ENCODE data around the gene SPTSSA.
"Not testable (repeated sequence)": the region's sequence is repeated elsewhere in the genome, so short reads cannot be mapped to it uniquely, and the experiment has no call there.

SPTSSA gene

DNA sequence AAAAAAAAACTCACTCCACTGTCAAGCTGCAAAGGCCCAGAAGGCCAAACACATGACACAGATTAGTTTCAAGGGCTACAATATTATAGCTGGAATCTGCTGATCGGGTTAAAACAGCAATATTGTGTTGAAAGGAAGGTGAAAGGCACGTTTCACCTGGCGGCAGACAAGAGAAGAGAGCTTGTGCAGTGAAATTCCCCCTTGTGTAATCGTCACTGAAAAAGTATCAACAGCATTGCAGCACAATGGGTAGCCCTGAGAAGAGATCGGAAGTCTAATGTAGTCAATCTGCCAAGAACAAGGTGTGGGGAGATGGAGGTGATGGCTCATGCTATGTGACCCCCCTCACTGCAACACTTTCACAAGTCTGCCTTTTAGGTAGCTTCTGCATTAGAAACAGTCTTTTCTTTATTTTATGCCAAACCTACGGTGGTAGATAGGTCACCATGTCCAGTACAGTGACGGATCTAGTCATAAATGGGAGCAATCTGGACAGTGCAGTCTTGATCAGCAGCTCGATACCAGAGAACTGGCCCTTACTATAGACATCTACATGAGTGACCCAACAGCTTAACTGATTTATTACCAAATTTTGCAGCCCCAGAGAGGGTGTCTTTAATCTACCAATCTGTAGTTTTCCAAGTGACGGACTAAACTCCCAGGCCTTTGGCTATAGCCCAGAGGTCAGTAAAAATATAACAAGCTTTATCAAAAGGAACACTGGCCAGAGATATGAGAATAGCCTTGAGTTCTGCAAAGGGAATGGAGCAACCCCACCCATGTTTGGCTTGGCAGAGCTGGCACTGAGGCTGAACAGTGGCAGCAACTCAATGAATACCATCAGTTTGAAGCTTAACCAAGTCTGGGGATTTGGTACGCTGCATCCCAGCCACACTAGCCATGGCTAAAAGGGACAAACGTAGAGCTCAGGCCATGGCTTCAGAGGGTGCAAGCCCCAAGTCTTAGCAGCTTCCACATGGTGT is 35.4 kb downstream of the SPTSSA start:
- DNase-seq, result no peak

DNA sequence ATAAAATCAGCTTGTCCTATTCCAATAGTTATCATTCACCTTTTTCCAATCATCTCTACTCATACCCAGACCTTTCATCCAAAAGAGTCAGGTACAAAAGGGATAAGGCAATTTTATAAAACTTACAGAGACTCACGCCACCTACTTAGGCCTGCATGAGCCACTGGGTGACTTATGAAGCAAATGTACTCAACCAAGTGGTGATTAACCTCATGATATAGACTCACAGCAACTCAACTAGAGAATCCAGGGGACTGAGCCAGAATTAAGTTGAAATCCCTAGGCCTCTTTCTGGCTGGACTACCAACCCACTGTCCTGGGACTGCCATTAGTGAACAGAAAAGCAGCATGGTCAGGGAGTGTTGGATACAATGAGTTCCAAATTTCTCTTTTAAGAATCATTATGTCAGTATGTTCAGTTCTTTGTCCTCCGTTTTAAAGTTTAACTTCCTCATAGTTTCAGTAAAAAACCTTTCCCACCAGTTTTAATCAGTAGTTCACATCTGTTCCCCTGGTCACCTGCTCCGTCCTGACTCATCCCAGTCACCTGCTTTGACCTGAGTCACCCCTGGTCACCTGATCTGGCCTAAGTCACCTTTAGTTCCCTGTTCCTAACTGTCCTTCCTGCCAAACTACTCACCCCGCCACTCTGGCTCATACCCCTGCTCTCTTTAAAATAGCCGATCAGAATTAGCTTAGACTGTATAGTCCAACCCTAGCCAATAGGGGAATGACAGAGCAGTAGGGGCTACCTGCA is 36.8 kb downstream of the SPTSSA start:
- no peak for DNase-seq

DNA sequence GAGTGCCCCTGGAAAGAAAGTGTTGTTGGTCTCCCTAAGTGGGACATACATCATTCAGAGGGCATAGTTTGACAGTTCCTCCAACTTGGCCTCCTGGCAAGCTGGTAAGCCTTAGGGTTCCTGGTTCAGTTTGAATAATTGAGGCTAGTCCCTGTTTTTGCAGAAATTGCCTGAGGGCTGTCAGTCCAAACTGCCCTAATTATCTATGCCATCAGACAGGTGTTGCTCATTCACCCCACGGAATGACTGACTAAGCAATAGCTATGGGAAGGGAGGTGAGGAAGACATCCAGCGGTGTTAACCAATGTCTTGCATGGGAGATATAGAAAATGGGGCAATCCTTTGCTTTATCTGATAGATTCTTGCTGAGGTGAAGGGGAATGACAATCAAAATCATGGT is 37.6 kb downstream of the SPTSSA start:
- DNase-seq, result no peak

DNA sequence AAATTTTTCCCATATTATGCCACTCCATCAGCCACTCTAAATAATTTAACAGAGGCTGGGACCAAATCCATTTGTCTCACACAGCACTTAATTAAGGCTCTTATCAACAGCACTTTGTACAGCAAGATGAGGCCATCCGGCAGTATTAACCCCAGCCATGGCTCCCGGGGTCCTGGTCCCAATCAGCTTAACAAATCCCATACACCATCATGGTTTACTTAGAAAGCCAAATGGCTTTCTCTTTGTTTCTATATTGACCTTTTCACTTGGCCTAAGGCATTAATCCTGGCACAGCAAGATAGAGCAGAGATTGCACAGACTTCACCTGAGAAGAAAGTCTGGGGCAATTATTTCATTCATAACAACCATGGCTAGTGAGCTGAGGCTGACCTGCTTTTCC is 38.6 kb downstream of the SPTSSA start:
- no peak for DNase-seq

DNA sequence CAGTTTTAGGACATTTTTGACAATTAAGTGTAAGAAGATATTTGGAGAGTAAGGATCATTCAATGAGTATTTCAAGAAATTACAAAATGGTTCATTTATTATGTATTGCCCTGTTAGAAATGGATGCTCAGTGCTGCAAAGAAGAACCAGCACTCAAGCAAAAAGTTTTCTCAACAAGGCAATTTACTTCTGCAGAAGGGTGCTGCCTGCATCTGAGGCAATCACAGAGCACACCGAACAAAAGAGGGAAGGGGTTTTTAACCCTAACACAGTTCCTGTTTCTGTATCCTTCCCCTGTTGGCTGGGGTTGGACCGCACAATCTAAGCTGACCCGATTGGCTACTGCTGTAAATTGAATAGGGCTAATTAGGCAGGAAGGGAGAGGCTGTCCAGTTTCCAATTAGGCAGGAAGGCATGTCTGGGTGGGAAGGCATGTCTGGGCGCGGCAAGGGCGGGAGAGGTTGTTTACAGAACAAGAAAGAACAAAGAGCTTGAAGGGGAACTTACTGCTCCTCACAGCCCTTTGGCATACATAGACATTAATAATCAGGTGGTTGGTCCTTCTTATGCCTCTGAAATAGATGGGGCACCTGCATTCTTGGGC is 41.4 kb downstream of the SPTSSA start:
- no peak for DNase-seq

DNA sequence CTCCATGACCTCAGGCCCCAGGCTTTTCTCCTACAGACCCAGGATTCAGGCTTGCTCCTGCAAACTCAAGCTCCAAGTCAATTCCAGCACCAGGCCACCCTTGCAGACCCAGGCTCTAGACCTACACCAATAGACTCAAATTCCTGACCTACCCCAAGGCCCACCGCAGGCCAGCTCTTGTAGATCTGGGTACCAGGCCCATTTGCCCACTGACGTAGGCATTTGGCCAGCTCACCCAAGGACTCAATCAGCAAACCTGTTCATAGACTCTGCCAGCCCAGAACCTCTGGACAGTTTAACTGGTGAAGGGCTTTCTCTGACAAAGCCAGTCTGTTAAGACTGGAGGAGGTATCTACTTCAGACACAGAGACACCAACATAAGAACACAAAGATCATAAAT is 52.3 kb downstream of the SPTSSA start:
- no peak for DNase-seq

DNA sequence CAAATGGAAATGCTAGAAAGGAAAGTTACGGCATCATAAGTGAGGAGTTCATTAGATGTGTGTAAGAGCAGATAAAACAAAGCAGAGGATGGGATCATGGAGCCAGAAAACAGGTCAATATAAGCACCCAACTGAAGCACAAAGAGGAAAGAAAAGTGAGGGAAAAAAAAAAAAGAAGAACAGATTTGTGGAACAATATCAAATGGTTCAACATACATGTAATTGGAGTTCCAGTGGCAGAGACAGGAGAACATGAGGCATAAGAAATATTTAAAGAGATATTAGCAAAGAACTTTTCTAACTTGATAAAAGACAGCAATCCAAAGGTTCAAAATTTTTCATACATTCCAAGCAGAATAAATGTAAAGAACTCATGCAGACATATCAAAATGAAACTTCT is 54.1 kb downstream of the SPTSSA start:
- no peak for DNase-seq

DNA sequence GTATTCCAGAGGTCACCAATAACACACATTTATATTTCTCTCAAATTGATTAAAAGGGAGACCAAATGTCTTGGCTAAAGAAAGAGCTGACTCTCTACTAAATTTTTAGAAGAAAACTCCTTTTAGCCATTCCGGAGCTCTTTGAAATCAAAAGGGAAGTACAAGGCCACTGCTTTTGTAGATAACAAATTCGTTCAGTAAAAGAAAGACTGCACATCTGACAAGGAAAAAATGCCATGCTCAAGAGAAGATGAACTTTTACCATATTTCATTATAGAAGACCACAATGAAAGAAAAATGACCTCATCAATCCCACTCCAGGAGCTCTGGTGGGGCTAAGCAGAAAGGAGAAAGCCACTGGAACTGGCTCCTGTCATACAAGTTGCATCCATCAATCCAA is 57.6 kb downstream of the SPTSSA start:
- no peak for DNase-seq

DNA sequence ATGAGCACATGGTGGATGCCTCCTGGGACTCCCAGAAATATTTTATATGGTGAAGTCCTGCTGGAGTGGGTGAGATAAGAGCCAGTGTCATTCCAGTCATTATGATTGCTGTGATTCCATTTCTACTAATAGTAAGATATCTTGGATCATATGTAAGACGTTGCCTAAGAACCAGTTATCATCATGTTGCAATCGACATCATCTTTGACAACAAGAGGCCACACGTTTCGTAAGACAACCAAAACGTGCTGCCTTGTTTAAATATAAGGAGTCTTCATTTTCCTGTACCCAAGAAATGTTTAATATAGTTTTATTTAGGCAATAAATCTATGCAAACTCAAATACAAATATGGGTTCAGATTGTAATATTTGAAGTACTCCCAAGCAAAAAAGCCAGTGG is 58.4 kb downstream of the SPTSSA start:
- no peak for DNase-seq

DNA sequence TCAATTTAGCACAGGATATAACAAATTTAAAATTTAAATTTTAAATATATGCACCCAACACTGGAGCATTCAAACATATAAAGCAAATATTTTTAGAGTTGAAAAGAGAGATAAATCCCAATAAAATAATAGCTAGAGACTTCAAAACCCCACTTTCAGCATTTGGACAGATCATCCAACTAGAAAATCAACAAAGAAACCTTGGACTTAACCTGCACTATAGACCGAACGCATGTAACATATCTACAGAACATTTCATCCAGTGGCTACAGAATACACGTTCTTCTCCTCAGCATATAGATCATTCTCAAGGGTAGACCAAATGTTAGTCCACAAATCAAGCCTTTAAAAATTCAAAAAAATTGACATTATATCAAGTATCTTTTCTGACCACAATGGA is 64.0 kb downstream of the SPTSSA start:
- DNase-seq, result no peak

DNA sequence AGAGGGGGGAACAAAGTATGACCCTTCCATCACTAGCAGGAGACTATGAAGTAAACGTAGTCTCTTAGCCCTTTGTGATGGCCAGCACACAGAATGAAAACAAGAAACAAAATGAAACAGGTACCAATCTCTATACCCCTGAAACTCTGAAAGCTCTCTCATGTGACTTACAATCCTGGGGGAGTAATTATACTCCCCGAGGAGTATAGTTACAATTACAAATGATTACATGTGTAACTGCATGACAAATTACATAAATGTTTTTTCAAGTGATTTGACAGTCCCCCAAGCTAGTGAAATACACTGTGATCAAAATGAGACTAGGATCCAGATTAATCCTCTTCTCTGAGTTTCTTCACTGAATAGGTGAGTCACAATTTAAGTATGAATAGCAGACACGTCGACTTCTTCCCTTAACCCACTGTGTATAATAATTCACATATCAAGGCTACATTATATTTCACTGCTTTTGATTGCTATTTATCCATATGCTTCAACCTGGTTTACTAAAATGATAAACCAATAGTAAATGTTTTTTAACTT is 74.0 kb downstream of the SPTSSA start:
- DNase-seq, result peak; percentile 27

DNA sequence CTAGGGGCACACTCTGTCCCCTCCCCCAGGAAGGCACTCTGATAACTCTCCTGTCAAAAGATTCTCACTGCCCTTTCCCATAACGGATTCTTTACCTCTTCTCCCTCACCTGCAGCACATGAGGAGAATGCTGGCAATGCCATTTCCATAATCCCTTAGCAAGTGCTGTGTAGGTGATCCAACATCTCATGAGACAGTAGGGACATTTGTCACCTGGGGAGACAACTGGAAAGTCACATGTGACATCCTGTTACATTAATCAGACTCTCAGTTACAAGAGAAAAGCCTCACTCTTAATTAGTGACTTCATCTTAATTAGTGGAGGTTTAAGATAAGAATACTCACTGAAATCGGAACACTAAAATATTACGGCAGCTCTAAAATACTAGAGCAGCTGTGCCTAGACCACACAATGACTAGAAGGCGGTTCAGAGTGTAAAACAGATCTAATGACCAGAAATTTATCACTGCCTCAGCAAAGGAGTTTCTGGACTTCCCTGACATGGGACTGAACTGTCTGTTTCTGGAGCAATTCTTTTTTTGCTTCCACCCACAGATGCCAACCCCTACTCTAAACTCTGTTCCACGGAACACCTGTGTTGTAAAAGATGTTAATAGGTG is 75.1 kb downstream of the SPTSSA start:
- no peak for DNase-seq

DNA sequence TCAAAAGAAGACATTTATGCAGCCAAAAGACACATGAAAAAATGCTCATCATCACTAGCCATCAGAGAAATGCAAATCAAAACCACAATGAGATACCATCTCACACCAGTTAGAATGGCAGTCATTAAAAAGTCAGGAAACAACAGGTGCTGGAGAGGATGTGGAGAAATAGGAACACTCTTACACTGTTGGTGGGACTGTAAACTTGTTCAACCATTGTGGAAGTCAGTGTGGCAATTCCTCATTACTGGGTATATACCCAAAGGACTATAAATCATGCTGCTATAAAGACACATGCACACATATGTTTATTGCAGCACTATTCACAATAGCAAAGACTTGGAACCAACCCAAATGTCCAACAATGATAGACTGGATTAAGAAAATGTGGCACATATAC is 76.2 kb downstream of the SPTSSA start:
- not testable (repeated sequence) for DNase-seq

DNA sequence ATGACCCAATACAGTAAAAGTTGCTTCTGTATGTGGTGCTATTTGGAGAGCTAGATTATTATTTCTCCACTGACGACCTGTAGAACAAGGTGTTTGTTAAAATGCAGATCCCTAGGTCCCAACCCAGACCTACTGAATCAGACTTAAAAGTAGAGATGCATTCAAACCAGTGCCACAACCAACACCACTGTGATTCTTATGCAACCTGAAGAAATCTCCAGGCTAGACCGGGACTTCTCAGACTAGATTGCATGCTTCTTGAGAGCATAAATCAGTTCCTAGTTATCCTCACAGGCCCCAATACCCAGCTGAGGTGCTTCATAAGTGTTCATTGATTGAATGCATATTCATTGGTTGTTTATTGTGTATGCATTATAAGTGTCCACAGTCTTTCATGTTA is 78.2 kb downstream of the SPTSSA start:
- no peak for DNase-seq

Measured in fibroblast of skin of back (primary cell).